Activated naive CD8-positive, alpha-beta T cell treated with anti-CD3 and anti-CD28 coated beads for 36 hours (primary cell): ENCODE results near the gene PRRX2. TPM values are rescaled to one million over a fixed set of nuclear protein-coding genes. Genes with fewer than 3 reads are reported as not detected.
"Not testable (repeated sequence)": the region's sequence is repeated elsewhere in the genome, so short reads cannot be mapped to it uniquely, and the experiment has no call there.

Source experiments
- DNase-seq: peaks from one replicate; pipeline ENCODE4 v3.0.0; 2021
- H3K27ac Mint-ChIP-seq: one replicate; pipeline ENCODE4 v1.8.0; 2022; ENCODE audit warnings: mild to moderate bottlenecking, moderate library complexity, mixed read lengths
- H3K27me3 Mint-ChIP-seq: one replicate; pipeline ENCODE4 v1.8.0; 2022; ENCODE audit warnings: mild to moderate bottlenecking, mixed read lengths
- H3K36me3 Mint-ChIP-seq: one replicate; pipeline ENCODE4 v1.8.0; 2021; ENCODE audit warnings: mild to moderate bottlenecking, mixed read lengths
- H3K4me1 Mint-ChIP-seq: one replicate; pipeline ENCODE4 v1.8.0; 2021; ENCODE audit warnings: mixed read lengths
- H3K4me3 Mint-ChIP-seq: one replicate; pipeline ENCODE4 v1.8.0; 2022; ENCODE audit warnings: mild to moderate bottlenecking, moderate library complexity, mixed read lengths
- H3K9me3 Mint-ChIP-seq: one replicate; pipeline ENCODE4 v1.8.0; 2022; ENCODE audit warnings: mixed read lengths
- total RNA-seq, 2 experiments: library from RNA; stranded (reverse); gene quantifications; one replicate each; pipeline ENCODE4 v1.2.3, GENCODE V29; 2021

PRRX2 gene
- total RNA-seq, 2 experiments from 2014 or later = 0.66 to 0.76 TPM

DNA sequence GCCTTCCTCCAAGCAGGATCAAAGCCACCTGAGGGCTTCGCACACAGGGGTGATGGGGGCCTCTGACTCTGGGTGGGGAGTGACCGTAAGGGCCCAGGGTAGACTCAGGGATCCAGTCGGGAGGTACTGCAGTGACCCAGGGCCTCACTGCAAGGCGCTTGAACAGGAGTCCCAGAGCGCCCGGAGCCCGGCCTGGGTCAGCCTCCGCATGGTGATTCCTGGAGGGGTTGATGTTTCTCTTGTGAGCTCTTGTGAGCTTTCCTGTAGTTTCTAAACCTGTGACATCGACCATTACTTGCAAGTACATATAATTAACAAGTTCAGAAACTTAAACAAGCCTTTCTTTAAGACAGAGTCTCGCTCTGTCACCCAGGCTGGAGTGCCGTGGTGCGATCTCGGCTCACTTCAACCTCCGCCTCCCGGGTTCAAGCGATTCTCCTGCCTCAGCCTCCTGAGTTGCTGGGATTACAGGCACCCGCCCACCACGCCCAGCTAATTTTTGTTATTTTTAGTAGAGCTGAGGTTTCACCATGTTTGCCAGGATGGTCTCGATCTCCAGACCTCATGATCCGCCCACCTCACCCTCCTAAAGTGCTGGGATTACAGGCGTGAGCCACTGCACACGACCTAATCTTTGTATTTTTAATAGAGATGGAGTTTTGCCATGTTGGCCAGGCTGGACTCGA is 67.6 kb downstream of the PRRX2 start:
- H3K4me3 Mint-ChIP-seq = no peak overlapping the region
- H3K4me1 Mint-ChIP-seq = peaks cover 2% of the 10 kb centered on the region
- no peak overlapping the region for H3K27ac Mint-ChIP-seq
- H3K9me3 Mint-ChIP-seq = no peaks in the 10 kb centered on the region
- no peak for DNase-seq
- H3K27me3 Mint-ChIP-seq = peaks cover 12% of the 10 kb centered on the region
- no peaks in the 10 kb centered on the region for H3K36me3 Mint-ChIP-seq

DNA sequence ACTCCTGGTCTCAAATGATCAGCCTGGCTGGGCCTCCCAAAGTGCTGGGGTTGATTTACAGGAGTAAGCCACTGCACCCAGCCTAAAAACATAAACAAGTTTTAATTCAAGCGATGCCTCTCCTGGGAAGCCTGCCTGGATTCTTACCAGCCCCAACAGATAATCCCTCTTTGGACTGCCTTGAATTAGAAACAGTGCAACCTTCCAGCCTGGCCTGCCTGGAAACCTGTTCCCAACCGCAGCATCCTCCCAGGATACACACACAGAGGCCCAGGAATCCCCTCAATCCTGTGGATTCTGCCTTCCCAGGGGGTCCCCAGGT is 68.1 kb downstream of the PRRX2 start:
- no peaks in the 10 kb centered on the region for H3K36me3 Mint-ChIP-seq
- no peak overlapping the region for H3K4me3 Mint-ChIP-seq
- H3K27ac Mint-ChIP-seq = no peak overlapping the region
- H3K27me3 Mint-ChIP-seq = peaks cover 12% of the 10 kb centered on the region
- peaks cover 5% of the 10 kb centered on the region for H3K4me1 Mint-ChIP-seq
- H3K9me3 Mint-ChIP-seq = no peaks in the 10 kb centered on the region
- no peak for DNase-seq

DNA sequence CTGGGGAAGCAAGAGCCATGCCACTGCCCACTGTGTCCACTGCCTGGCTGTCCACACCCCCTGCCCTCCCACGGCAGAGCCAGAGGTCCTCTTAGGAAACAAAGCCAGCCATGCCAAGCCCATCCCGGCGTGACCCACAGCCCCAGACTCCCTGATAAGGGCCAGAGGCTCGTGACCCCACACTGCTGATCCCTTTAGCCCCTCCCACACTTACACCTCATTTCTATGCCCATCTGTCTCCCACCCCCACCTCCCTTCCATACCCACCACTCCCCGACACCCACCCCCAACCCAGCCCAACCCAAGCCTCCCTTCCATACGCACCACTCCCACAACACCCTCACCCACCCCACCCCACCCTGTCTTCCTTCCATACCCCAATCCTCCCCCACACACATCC is 70.1 kb downstream of the PRRX2 start:
- no peaks in the 10 kb centered on the region for H3K9me3 Mint-ChIP-seq
- H3K27me3 Mint-ChIP-seq = peaks cover 12% of the 10 kb centered on the region
- peaks cover 5% of the 10 kb centered on the region for H3K4me1 Mint-ChIP-seq
- H3K4me3 Mint-ChIP-seq = no peak overlapping the region
- H3K27ac Mint-ChIP-seq = no peak overlapping the region
- no peak for DNase-seq
- H3K36me3 Mint-ChIP-seq = no peaks in the 10 kb centered on the region

DNA sequence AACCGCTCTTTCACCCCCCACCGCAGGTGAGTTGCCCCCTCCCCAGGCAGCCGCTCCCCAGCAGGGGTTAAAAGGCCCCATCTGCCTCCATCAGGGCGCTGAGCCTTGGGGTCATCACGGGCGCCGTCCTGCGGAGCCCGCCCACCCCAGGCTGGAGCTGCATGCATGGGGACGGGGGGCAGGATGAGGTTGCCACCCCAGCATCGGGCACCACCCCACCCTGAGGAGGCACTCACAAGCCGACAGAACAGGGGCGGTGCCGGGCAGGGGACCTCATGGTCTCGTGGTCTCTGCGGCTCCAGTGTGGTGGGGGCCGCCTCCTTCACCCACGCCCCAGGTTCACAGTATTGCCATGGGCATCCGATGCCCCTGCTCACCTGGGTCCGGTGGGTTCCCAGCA is 70.9 kb downstream of the PRRX2 start:
- no peak overlapping the region for H3K27ac Mint-ChIP-seq
- no peak overlapping the region for H3K4me3 Mint-ChIP-seq
- H3K36me3 Mint-ChIP-seq = no peaks in the 10 kb centered on the region
- no peak for DNase-seq
- H3K9me3 Mint-ChIP-seq = no peaks in the 10 kb centered on the region
- peaks cover 5% of the 10 kb centered on the region for H3K4me1 Mint-ChIP-seq
- H3K27me3 Mint-ChIP-seq = peaks cover 9% of the 10 kb centered on the region

DNA sequence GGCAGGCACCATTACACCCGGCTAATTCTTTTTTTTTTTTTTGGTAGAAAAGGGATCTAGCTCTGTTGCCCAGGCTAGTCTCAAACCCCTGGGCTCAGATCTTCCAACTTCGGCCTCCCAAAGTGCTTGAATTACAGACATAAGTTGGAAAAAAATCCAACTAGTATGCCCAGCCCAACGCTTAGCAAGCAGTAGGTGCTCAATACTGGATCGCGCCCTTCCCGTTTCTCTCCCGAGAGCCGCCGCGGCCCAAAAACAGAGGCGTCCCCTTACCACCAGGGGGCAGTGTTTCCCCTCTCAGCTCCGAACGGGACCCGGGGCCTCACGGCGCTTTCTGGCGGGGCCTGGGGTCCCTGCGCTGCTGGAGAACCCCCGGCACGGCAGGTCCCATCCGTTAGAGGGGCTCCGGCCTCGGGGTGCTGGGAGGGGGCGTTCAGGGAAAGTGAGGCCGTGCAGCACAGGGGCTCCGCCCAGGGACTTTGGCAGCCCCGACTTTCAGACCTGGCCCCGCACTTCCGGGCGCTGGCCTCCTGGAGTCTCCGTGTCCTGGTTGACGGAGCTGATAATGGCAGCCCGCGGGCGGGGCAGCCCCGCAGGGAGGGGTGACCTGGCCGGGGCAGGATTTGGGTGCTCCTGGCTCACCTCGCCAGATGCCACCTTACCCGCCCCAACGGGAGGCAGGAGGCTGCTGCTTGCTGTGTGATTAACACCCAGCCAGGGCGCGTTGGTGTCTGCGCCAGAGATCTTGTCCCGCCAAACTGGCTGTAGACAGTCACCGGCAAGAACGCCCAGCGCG is 72.2 kb downstream of the PRRX2 start:
- H3K9me3 Mint-ChIP-seq = no peaks in the 10 kb centered on the region

DNA sequence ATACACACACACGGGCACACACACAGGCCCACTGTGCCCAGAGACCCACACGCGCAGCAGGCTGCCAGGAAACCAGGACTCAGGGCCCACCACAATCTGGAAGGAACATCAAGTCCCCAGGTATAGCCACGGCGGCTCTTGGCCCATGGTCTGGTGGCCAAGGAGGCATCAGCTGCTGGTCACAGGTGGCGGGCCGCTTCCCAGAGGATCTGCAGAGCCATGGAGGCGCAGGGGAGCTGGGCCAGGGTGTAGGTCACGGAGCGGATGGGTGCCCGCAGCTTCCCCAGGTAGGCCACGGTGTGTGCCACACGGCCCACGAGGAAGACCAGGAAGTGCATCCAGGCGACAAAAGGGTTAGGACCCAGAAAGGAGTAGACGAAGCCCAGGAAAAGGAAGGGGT is 74.0 kb downstream of the PRRX2 start:
- H3K27me3 Mint-ChIP-seq = peaks cover 6% of the 10 kb centered on the region
- H3K36me3 Mint-ChIP-seq = no peaks in the 10 kb centered on the region
- no peak overlapping the region for H3K4me3 Mint-ChIP-seq
- peaks cover 5% of the 10 kb centered on the region for H3K4me1 Mint-ChIP-seq
- DNase-seq = no peak
- H3K27ac Mint-ChIP-seq = no peak overlapping the region
- H3K9me3 Mint-ChIP-seq = no peaks in the 10 kb centered on the region

More for the DNA sequence above, 72.2 kb downstream of the PRRX2 start:
- peaks cover 5% of the 10 kb centered on the region for H3K4me1 Mint-ChIP-seq
- peaks cover 6% of the 10 kb centered on the region for H3K27me3 Mint-ChIP-seq
- DNase-seq = peak; percentile 83
- H3K27ac Mint-ChIP-seq = no peak overlapping the region
- H3K36me3 Mint-ChIP-seq = no peaks in the 10 kb centered on the region
- H3K4me3 Mint-ChIP-seq = peak overlapping the region; percentile 68

DNA sequence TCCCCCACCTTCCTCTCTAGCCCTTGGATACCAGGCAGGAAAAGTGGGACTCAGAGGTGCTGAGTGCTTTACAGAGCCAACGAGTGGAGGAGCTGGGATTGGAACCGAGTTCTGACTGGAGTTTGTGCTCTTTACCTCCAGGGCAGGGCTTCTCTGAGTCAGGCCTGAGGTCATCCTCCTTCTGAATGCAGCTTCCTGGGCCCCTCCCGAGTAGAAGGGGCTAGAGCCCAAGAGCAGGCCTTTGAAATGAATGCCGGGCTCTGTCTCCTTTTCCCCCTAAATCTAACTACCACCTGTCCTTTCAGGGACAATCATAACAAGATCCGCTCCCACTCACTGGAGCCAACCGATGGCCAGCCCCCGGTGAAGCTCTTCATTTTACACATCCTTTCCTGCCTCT is 74.7 kb downstream of the PRRX2 start:
- no peaks in the 10 kb centered on the region for H3K9me3 Mint-ChIP-seq

DNA sequence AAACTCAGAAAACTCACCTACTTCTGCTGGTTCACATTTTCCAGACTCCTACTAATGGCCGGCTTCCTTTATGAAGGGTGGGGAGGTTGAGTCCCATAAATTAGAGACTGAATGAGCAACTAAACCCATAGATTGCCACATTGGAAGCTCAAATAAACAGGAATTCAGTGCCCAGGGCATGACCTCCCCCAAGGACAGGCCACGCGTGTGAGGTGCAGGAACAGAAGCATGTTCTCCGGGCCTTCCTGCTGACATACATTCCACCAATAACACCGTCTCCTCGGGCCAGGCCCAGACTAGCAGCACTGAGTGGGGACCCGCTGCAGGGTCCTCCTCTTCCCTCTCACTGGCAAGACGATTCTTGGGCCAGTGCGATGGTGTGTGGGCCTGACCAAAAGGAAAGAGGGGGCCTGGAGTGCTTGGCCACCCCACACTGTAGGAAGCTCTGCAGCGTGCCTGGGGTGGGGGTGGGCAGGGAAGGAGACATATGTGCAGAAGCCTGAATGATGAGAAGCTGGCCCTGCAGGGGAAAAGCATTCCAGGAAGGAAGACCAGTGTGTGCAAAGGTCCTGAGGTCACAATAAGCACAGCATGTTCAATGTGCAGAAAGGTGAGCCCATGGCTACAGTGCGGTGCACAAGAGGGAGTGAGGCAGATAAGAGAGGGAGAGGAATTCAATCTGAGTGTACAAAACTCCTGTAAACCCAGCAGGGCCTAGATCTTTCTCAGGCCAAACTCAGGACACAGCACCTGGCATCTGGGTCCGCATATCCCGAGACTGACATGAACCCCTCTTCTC is 75.4 kb downstream of the PRRX2 start:
- H3K9me3 Mint-ChIP-seq = no peaks in the 10 kb centered on the region
- no peaks in the 10 kb centered on the region for H3K36me3 Mint-ChIP-seq
- H3K4me1 Mint-ChIP-seq = peaks cover 5% of the 10 kb centered on the region
- DNase-seq = no peak
- no peak overlapping the region for H3K4me3 Mint-ChIP-seq
- H3K27me3 Mint-ChIP-seq = peaks cover 6% of the 10 kb centered on the region
- H3K27ac Mint-ChIP-seq = no peak overlapping the region

More for the DNA sequence above, 74.7 kb downstream of the PRRX2 start:
- Mint-ChIP-seq H3K4me3 (no peak overlapping the region), H3K36me3 (no peaks in the 10 kb centered on the region), H3K27ac (no peak overlapping the region), H3K4me1 (peaks cover 5% of the 10 kb centered on the region), H3K27me3 (peaks cover 6% of the 10 kb centered on the region)
- no peak for DNase-seq

DNA sequence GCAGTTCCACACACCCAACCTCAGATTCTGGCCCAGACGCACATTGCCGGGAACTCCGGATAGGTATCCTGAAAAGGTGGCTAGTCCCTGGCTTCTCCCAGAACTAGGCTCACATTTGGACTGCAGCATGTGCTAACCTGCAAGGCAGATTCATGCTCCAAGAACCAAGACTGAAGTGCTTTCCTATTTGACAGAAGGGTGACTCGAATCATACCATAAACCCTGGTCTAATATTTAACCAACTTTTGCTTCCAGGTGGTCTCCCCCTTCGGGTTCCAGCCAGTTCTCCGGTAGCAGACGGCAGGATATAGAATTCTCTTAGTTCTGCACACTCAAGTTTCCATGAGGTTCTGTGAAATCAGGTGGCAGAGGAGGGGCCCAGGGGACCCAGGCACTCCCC is 79.8 kb downstream of the PRRX2 start:
- Mint-ChIP-seq H3K9me3 (no peaks in the 10 kb centered on the region), H3K4me1 (peaks cover 2% of the 10 kb centered on the region), H3K4me3 (no peak overlapping the region), H3K36me3 (no peaks in the 10 kb centered on the region), H3K27me3 (no peaks in the 10 kb centered on the region), H3K27ac (no peak overlapping the region)
- no peak for DNase-seq

DNA sequence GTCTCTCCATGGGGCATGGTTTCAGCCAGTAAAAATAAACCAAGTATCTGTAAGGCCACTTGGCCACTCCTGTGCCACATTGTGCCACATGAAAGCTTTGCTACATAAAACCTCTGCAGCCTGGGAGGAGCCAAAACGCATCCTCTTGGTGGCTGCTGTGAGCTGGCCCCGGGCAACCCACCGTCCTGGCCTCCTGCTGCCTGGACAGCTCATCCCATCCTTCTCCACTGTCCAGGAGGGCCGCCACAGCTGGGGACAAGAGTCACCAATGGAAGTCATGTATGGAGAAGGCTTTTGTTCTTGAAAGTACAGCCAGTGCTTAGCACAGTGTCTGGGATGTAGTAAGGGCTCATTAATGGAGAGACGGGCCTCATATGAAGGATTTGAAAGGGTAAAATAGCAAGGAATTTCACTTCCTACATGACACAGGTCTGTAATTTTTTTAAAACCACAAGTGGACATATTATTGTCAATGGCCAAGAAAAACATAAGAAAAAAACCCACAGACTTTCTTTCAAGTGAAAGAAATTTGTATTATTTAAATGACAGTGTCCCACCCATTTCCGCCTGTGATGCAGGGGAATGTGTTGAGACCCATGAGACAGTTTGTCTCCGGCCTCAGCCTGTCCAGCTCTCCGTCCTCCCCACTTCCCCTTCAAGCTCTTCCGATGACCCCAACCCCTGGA is 80.8 kb downstream of the PRRX2 start:
- no peak for DNase-seq
- no peaks in the 10 kb centered on the region for H3K27me3 Mint-ChIP-seq
- no peaks in the 10 kb centered on the region for H3K9me3 Mint-ChIP-seq
- no peak overlapping the region for H3K27ac Mint-ChIP-seq
- no peak overlapping the region for H3K4me3 Mint-ChIP-seq
- peaks cover 2% of the 10 kb centered on the region for H3K4me1 Mint-ChIP-seq
- no peaks in the 10 kb centered on the region for H3K36me3 Mint-ChIP-seq

DNA sequence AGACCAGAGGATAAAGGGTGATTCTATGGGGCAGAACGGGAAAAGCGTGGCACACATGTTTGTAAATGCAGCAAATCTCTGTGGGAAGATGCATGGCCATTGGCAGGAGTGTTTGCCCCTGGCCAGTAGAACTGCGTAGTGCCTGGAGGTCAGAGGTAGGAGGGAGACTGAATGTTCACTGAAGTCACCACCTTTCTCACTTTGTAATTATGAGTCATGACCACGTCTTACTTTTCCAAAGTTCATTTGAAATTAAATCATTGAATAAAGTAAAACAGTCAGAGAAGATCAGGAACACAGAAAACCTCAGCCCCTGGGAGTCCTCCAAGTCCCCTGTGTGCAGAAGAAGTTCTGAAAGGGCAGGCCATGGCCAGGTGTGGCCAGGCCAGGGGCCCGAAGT is 82.8 kb downstream of the PRRX2 start:
- Mint-ChIP-seq H3K4me1 (peaks cover 11% of the 10 kb centered on the region), H3K27me3 (peaks cover 8% of the 10 kb centered on the region), H3K27ac (no peak overlapping the region), H3K9me3 (no peaks in the 10 kb centered on the region), H3K36me3 (no peaks in the 10 kb centered on the region), H3K4me3 (no peak overlapping the region)
- DNase-seq = no peak

DNA sequence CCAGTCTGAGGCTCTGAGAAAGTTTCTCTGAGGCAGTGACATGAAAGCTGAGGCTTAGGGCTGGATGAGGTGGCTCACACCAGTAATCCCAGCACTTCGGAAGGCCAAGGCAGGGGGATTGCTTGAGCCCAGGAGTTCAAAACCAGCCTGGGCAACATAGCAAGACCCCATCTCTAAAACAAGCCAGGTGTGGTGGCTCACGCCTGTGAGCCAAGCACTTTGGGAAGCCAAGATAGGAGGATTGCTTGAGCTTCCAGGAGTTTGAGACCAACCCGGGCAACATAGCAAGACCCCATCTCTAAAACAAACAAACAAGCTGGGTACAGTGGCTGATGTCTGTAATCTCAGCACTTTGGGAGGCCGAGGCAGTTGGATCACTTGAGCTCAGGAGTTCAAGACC is 83.6 kb downstream of the PRRX2 start:
- not testable (repeated sequence) for H3K36me3 Mint-ChIP-seq, H3K4me3 Mint-ChIP-seq, DNase-seq, H3K27ac Mint-ChIP-seq, H3K9me3 Mint-ChIP-seq
- Mint-ChIP-seq H3K4me1 (peaks cover 11% of the 10 kb centered on the region), H3K27me3 (peaks cover 12% of the 10 kb centered on the region)

DNA sequence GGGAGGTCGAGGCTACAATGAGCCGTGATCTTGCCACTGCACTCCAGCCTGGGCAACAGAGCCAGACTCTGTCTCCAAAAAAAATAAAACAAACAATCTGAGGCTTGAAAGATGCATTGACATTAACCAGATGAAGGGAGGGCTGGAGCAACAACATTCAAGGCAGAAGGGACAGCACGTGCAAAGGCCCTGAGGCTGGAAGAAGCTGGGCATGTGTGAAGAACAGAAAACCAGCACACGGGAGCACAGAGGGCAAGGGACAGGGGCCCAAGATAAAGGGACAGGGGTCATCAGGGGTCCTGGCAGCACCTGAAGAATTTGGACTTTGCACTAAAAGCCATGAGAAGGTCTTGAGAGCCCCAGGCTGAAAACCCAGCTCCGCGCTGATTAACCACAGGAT is 84.1 kb downstream of the PRRX2 start:
- Mint-ChIP-seq H3K4me3 (no peak overlapping the region), H3K27ac (no peak overlapping the region), H3K36me3 (no peaks in the 10 kb centered on the region), H3K4me1 (peaks cover 11% of the 10 kb centered on the region), H3K27me3 (peaks cover 13% of the 10 kb centered on the region), H3K9me3 (no peaks in the 10 kb centered on the region)
- no peak for DNase-seq

DNA sequence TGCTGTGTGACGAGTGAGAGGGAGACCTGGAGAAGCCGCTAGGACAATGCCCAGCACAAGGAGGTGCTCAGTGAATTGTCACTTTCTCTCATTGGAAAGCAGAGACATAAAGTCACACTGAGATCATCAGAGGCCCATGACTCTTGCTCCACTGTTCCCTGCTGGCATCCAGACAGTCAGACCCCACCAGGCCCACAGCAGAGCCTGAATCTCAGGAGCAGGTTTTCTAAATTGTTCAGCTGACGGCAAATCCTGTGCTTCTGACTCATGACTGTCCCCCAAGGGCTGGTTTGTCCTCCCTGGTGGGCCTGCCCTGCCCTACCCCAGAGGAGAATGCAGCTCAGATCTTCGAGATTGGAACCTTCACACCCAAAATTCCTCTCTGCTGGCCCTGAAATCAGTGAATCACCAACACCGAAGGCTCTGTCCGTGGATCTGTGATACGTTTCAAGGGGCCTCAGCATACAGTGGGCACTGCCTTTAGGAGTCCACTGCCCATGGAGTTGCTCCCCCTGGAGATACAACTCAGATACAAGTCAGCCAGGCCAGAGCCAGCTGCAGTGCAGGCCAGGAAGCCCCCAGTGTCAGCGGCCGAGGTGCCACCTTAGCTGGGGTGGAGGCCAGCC is 84.7 kb downstream of the PRRX2 start:
- Mint-ChIP-seq H3K27me3 (peaks cover 13% of the 10 kb centered on the region), H3K9me3 (no peaks in the 10 kb centered on the region), H3K4me3 (no peak overlapping the region)

More for the DNA sequence above, 84.7 kb downstream of the PRRX2 start:
- no peak overlapping the region for H3K27ac Mint-ChIP-seq
- H3K4me1 Mint-ChIP-seq = peaks cover 11% of the 10 kb centered on the region
- no peak for DNase-seq
- no peaks in the 10 kb centered on the region for H3K36me3 Mint-ChIP-seq
